WERI-Rb-1 (cell line): ENCODE results near the gene HCN4.

Experiments used
- DNase-seq: peaks from one replicate; pipeline ENCODE4 v3.0.0-alpha.2; 2020
- H3K27ac ChIP-seq: fragments of 250-450 bp; sonication (Bioruptor Pico); 2 replicates; pipeline ENCODE4 v1.5.1; 2020; ENCODE audit warnings: mild to moderate bottlenecking, moderate library complexity
- H3K27me3 ChIP-seq: fragments of 250-450 bp; sonication (Bioruptor Pico); 2 replicates; pipeline ENCODE4 v1.5.1; 2021; ENCODE audit warnings: mild to moderate bottlenecking, low read depth, moderate library complexity; ENCODE audit not compliant: insufficient read depth, severe bottlenecking
- H3K36me3 ChIP-seq: fragments of 250-450 bp; sonication (Bioruptor Pico); 2 replicates; pipeline ENCODE4 v1.5.1; 2020; ENCODE audit warnings: mild to moderate bottlenecking, moderate library complexity
- H3K4me3 ChIP-seq: 2 replicates; pipeline ENCODE4 v1.5.1; 2011; ENCODE audit warnings: low read depth, mild to moderate bottlenecking, control low read depth, low read length
- H3K9me3 ChIP-seq: fragments of 250-450 bp; sonication (Bioruptor Pico); 2 replicates; pipeline ENCODE4 v1.5.1; 2021; ENCODE audit warnings: mild to moderate bottlenecking, moderate library complexity; ENCODE audit not compliant: severe bottlenecking
- TF ChIP-seq, protein P1 (sequence below): IDR thresholded peaks from 2 replicates; pipeline ENCODE4 v1.5.1; 2011; ENCODE audit warnings: low read depth, mild to moderate bottlenecking, control low read depth, inconsistent platforms, low read length

Gene HCN4

DNA sequence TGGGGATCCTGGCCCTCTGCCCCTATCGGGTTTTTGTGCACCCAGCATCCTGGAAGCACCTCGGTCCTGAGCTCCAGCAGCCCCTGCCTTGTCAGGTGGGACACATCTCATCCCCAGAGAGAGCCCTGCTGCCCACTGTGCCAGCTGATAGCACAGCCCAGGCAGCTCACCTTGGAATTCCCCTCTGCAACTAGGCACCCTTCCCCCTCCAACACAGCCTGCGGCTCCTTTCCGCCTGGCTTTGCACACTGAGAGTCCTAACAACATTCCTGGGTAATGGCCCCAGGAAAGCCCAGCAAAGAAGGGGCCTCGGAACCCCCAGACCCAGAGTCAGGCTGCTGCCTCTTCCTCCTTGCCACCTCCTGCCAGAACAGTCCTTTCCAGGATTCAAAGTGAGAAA, 5.9 kb downstream of the HCN4 start:
- Histone ChIP-seq H3K36me3 (no peaks in the 10 kb centered on the region), H3K4me3 (no peak overlapping the region), H3K27ac (no peak overlapping the region), H3K27me3 (peaks cover 13% of the 10 kb centered on the region), H3K9me3 (no peaks in the 10 kb centered on the region)
- TF ChIP-seq, protein P1, sequence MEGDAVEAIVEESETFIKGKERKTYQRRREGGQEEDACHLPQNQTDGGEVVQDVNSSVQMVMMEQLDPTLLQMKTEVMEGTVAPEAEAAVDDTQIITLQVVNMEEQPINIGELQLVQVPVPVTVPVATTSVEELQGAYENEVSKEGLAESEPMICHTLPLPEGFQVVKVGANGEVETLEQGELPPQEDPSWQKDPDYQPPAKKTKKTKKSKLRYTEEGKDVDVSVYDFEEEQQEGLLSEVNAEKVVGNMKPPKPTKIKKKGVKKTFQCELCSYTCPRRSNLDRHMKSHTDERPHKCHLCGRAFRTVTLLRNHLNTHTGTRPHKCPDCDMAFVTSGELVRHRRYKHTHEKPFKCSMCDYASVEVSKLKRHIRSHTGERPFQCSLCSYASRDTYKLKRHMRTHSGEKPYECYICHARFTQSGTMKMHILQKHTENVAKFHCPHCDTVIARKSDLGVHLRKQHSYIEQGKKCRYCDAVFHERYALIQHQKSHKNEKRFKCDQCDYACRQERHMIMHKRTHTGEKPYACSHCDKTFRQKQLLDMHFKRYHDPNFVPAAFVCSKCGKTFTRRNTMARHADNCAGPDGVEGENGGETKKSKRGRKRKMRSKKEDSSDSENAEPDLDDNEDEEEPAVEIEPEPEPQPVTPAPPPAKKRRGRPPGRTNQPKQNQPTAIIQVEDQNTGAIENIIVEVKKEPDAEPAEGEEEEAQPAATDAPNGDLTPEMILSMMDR = no peak
- DNase-seq = no peak

GRCh38 chr15:73361337-73361736, 7.4 kb downstream of the HCN4 start:
- Histone ChIP-seq H3K4me3 (no peak overlapping the region), H3K36me3 (no peaks in the 10 kb centered on the region), H3K27me3 (peaks cover 1% of the 10 kb centered on the region), H3K27ac (no peak overlapping the region), H3K9me3 (no peaks in the 10 kb centered on the region)
- TF ChIP-seq, protein P1 = no peak
- no peak for DNase-seq

- Histone ChIP-seq H3K27me3 (no peaks in the 10 kb centered on the region), H3K36me3 (no peaks in the 10 kb centered on the region), H3K9me3 (no peaks in the 10 kb centered on the region), H3K4me3 (no peak overlapping the region), H3K27ac (no peak overlapping the region)
- TF ChIP-seq, protein P1 = no peak
- no peak for DNase-seq
Observed at GRCh38 chr15:73359651-73360050, 9.1 kb downstream of the HCN4 start.

DNA sequence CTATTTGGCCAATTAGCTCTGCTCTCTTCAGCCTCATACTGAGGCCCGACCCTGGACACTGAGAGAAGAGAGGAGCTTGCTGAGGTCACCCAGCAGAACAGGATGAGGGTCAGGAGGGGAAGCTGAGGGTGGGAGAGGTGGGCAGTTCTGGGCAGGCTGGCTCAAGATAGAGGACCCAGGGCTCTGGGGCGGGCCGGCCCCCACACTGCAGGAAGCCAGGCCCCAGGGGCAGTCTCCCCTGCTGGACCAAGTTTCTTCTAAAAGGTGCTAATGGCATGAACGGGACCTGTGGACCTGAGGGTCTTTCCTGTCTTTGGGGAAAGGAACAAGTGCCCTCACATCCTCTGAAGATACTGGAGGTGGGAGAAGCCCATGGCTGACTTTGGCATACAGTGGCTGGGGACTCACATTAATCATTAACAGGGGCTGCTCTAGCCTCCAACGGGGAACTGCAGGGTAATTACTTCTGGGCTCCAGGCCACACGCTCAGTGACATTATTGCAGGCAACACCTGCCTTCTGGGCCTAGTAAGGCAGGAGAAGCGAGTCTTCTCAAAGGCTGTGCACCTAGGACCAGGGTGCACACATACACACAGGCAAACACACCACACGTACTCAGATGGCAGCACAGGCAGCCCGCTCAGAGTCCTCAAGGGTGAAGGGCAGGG, 10.6 kb downstream of the HCN4 start:
- H3K9me3 ChIP-seq = no peaks in the 10 kb centered on the region
- H3K27ac ChIP-seq = no peak overlapping the region
- H3K36me3 ChIP-seq = no peaks in the 10 kb centered on the region
- DNase-seq = no peak
- TF ChIP-seq, protein P1 = no peak
- H3K27me3 ChIP-seq = no peaks in the 10 kb centered on the region
- no peak overlapping the region for H3K4me3 ChIP-seq

GRCh38 chr15:73355612-73356265, 13.0 kb downstream of the HCN4 start:
- DNase-seq = no peak
- Histone ChIP-seq H3K9me3 (no peaks in the 10 kb centered on the region), H3K27ac (no peak overlapping the region), H3K27me3 (no peaks in the 10 kb centered on the region), H3K4me3 (no peak overlapping the region), H3K36me3 (no peaks in the 10 kb centered on the region)
- TF ChIP-seq, protein P1 = no peak

DNA sequence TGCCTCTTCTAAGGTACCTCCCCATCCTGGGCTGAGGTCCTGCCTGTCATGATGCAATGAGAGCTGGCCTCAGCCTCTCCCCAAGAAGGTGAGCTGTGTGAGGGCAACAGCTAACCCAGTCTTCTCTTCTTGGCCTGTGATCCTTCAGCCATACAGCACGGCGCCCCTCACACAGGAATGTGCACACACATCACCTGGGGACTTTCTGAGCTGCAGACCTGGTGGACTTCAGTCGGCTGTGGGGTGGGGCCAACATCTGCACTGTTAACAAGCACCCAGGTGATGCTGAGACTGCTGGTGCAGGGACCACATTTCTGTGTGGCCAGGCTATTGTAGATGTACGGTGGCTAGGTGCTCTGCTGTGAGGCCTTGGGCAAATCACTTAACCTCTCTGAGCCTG, 14.5 kb downstream of the HCN4 start:
- no peaks in the 10 kb centered on the region for H3K36me3 ChIP-seq
- TF ChIP-seq, protein P1 = no peak
- DNase-seq = no peak
- no peaks in the 10 kb centered on the region for H3K9me3 ChIP-seq
- H3K4me3 ChIP-seq = no peak overlapping the region
- no peak overlapping the region for H3K27ac ChIP-seq
- H3K27me3 ChIP-seq = no peaks in the 10 kb centered on the region
